Measurements from ENCODE around the gene COL24A1.
"Not testable (repeated sequence)": the region's sequence is repeated elsewhere in the genome, so short reads cannot be mapped to it uniquely, and the experiment has no call there.

Gene COL24A1

GRCh38 chr1:85983316-85983715 is 173.3 kb downstream of the COL24A1 start:
- no peak for DNase-seq

GRCh38 chr1:85976516-85977205 is 179.9 kb downstream of the COL24A1 start:
- no peak for DNase-seq

- no peak for DNase-seq
Observed at GRCh38 chr1:85975912-85976371, 180.6 kb downstream of the COL24A1 start.

- DNase-seq, result no peak
Observed at GRCh38 chr1:85962457-85962856, 194.1 kb downstream of the COL24A1 start.

- no peak for DNase-seq
Observed at GRCh38 chr1:85957760-85958159, 198.8 kb downstream of the COL24A1 start.

GRCh38 chr1:85955218-85955617 is 201.4 kb downstream of the COL24A1 start:
- not testable (repeated sequence) for DNase-seq

- DNase-seq, result no peak
Observed at GRCh38 chr1:85952460-85952859, 204.1 kb downstream of the COL24A1 start.

GRCh38 chr1:85947186-85947585 is 209.4 kb downstream of the COL24A1 start:
- DNase-seq, result no peak

- no peak for DNase-seq
Observed at GRCh38 chr1:85943945-85944344, 212.6 kb downstream of the COL24A1 start.

GRCh38 chr1:85943526-85943925 is 213.0 kb downstream of the COL24A1 start:
- DNase-seq, result no peak

- DNase-seq, result no peak
Observed at GRCh38 chr1:85940656-85941306, 215.8 kb downstream of the COL24A1 start.

- DNase-seq, result no peak
Observed at GRCh38 chr1:85938829-85939228, 217.7 kb downstream of the COL24A1 start.

GRCh38 chr1:85936470-85936869 is 220.1 kb downstream of the COL24A1 start:
- DNase-seq, result no peak

- DNase-seq, result no peak
Observed at GRCh38 chr1:85936057-85936456, 220.5 kb downstream of the COL24A1 start.

- no peak for DNase-seq
Observed at GRCh38 chr1:85935234-85935633, 221.3 kb downstream of the COL24A1 start.

- DNase-seq, result no peak
Observed at GRCh38 chr1:85934516-85934915, 222.1 kb downstream of the COL24A1 start.

GRCh38 chr1:85933961-85934360 is 222.6 kb downstream of the COL24A1 start:
- DNase-seq, result peak; percentile 40 to 52

GRCh38 chr1:85911742-85912141 is 244.8 kb downstream of the COL24A1 start:
- no peak for DNase-seq

GRCh38 chr1:85900921-85901320 is 255.7 kb downstream of the COL24A1 start:
- no peak for DNase-seq

- DNase-seq, result no peak
Observed at GRCh38 chr1:85898861-85899260, 257.7 kb downstream of the COL24A1 start.

GRCh38 chr1:85894651-85895050 is 261.9 kb downstream of the COL24A1 start:
- DNase-seq, result peak; percentile 12 to 37

- DNase-seq, result no peak
Observed at GRCh38 chr1:85892366-85892765, 264.2 kb downstream of the COL24A1 start.

GRCh38 chr1:85889870-85890269 is 266.7 kb downstream of the COL24A1 start:
- DNase-seq, result no peak

GRCh38 chr1:85888921-85889320 is 267.7 kb downstream of the COL24A1 start:
- DNase-seq, result peak in 1 of 2 donors; percentile 46
